LoVo (cell line): ENCODE measurements around the gene MFNG.
"Not testable (repeated sequence)": the region's sequence is repeated elsewhere in the genome, so short reads cannot be mapped to it uniquely, and the experiment has no call there.

Experiments
- DNase-seq: peaks from one replicate; pipeline ENCODE4 v3.0.0-alpha.2; 2016; ENCODE audit warnings: low spot score

Gene MFNG, protein sequence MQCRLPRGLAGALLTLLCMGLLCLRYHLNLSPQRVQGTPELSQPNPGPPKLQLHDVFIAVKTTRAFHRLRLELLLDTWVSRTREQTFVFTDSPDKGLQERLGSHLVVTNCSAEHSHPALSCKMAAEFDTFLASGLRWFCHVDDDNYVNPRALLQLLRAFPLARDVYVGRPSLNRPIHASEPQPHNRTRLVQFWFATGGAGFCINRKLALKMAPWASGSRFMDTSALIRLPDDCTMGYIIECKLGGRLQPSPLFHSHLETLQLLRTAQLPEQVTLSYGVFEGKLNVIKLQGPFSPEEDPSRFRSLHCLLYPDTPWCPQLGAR

DNA sequence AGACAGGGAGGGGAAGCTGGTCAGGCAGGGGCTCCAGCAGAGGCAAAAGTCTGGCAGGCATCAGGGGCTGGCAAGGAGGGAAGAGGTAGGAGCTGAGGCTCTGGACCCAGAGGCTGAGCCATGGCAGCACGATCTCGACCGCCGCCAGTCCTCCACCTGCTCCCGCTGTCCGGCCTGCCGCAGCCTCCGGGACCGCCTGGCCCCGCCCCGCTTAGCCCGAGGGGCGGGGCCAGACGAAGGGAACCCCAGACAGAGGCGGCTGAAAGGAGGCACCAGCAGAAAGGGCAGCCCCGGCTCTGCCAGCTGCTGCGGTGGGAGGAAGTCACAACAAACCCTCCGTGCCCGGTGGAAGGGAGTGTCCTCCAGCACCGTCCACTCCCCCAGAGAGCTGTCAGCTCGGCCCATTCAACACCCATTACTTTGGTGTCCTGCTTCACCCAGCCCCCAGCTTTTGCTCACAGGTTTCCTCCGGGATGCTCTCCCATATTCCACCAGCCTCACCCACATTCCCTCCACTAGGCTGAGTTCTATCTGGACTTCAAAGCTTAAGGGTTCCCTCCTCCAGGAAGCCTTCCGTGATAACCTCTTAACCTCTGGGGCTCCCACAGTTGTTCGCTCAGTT, at the start of gene MFNG:
MFNG (minus strand) TSS at position 161 of the 622 bp plus-strand sequence. CDS start 207 bp downstream, outside the sequence.
- peak; percentile 18 for DNase-seq

DNA sequence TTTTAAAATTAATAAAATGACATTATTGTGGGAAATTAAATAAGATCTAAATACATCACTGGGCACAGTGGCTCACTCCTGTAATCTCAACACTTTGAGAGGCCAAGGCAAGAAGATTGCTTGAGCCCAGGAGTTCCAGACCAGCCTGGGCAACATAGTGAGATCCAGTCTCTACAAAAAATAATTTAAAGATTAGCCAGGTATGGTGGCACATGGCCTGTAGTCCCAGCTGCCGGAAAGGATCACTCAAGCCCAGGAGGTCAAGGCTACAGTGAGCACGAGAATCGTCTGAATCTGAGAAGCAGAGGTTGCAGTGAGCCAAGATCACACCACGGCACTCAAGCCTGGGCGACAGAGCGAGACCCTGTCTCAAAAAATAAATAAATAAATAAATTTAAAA, 49.0 kb upstream of the MFNG start:
- DNase-seq, result no peak

DNA sequence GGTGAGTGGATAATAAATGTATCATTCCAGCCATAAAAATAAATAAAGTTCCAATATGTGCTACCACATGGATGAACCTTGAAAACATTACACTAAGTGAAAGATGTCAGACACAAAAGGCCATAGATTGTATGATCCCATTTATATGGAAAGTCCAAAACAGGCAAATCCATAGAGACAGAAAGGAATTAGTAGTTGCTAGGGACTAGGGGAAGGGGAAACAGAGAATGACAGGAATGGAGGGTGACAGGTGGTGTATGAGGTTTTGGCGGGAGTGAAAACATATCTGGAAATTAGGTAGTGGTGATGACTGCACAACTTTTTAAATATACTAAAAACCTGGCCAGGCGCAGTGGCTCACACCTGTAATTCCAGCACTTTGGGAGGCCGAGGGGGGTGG, 48.3 kb upstream of the MFNG start:
- DNase-seq, result no peak

DNA sequence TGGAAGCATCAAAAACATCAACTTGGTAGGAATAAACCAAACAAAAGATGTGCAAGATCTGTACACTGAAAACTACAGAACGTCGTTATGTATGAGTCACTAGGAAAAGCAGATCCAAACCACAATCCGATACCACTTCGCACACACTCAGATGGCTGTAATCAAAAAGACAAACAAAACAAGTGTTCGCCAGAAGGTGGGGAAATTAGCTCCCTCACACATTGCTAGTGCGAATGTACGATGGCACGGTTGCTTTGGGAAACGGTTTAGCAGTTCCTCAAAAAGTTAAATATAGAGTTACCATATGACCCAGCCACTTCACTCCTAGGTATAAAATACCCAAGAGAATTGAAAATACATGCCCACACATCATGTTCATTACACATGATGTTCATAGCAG, 47.8 kb upstream of the MFNG start:
- no peak for DNase-seq

DNA sequence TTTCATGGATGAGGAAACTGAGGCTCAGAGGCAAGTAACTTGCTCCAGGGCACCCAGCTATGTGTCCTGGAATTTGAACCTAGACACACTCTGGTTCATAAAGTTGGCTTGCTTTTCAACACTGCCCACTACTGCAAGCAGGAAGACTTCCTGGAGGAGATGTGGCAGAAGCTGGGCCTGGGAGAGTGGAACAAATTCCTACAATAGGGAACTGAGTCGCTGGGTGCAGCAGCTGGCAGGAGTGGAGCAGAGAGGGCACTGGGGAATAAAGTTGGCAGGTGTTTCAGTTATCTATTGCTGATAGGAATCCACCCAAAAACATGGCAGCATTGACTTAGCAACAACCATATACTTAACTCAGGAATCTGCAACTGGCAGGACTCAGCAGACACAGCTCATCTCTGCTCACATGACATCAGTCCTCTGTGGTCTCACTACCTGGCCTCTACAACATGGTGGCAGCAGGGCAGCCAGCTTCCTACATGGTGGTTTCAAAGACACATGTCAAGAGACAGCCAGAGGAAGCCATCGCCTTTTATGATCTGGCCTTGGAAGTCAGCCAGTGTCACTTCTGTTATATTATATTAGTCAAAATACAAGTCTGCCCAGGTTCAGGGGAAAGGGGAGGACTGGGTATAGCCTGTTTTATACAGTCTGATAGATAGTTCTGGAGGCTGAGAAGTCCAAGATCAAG, 43.6 kb upstream of the MFNG start:
- DNase-seq, result peak; percentile 28

DNA sequence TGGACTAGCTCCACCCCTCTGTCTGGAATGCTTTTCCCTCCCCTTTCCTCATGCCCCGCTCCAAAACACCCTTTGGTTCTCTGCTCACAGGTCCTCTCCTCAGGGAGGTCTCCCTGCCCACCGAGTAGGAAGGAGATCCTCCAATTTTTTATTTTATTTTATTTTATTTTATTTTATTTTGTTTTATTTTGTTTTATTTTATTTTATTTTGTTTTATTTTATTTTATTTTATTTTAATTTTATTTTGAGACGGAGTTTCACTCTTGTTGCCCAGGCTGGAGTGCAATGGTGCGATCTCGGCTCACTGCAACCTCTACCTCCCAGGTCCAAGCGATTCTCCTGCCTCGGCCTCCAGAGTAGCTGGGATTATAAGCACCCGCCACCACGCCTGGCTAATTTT, 41.8 kb upstream of the MFNG start:
- not testable (repeated sequence) for DNase-seq

DNA sequence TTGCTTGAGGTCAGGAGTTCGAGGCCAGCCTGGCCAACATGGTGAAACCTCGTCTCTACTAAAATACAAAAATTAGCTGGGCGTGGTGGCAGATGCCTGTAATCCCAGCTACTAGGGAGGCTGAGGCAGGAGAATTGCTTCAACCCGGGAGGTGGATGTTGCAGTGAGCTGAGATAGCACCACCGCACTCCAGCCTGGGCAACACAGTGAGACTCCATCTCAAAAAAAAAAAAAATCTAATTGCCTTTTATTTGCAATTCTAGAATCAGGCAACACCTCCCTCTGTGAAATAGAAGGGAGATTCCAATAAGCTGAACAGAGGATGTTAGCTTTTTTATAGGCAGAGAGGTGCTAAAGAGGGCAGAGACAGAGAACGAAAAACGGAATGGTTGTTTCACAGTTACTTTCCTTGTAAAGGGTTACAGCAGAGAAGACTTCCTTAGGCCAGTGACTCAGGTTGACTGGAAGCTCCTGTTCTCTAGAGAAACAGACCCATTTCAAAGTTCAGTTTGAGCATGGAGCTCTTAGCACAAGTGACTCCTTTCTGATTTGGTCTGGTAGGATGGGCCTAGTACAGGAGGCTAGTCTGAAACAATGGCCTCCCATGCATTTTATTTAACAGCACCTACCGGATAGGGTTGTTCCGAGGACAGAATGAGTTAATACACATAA, 41.0 kb upstream of the MFNG start:
- DNase-seq, result not testable (repeated sequence)

DNA sequence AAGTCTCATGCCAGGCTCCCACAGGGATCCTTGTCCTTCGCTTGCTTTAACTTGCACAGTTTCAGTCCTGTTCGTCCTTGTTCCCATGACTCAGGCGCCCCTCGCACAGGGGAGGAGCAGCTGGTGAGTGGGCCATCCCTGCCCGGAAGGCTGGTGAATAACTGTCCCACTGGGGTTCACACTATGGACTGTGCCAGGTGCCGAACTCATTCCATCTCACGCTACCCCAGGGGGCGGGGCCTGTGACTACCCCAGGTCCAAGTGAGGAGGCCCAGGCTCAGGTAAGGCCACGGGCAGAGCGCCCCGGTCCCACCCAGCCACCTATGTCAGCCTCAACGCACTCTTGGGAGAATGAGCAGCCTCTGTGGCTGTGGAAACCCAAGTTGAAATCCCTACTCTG, 40.2 kb upstream of the MFNG start:
- no peak for DNase-seq

DNA sequence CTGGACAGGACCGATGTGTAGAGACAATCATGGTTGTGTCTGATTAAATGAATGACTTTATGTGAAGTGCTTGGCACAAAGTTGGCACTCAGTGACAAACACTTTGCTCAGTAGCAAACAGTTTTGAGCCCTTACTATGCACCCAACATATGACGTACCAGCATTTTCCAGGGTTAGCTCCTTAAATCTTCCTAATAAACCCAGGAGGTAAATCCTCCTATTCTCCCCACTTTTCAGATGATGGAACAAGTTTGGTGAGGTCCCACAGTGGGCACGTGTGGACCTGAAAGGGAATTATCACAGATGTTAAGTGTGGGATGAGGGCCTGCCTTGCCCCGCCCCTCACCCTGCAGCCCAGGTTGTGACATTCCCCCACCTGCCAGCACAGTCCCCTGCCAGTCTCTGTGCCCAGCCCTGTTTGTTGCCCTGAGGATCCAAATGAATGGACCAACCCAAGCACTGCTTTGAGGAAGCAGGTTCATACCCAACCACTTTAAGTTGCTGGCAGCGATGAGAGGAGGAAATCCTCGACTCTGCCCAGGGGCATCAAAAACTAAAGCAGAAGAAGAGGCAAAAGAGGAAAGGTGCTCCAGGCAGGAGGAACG, 39.7 kb upstream of the MFNG start:
- no peak for DNase-seq

DNA sequence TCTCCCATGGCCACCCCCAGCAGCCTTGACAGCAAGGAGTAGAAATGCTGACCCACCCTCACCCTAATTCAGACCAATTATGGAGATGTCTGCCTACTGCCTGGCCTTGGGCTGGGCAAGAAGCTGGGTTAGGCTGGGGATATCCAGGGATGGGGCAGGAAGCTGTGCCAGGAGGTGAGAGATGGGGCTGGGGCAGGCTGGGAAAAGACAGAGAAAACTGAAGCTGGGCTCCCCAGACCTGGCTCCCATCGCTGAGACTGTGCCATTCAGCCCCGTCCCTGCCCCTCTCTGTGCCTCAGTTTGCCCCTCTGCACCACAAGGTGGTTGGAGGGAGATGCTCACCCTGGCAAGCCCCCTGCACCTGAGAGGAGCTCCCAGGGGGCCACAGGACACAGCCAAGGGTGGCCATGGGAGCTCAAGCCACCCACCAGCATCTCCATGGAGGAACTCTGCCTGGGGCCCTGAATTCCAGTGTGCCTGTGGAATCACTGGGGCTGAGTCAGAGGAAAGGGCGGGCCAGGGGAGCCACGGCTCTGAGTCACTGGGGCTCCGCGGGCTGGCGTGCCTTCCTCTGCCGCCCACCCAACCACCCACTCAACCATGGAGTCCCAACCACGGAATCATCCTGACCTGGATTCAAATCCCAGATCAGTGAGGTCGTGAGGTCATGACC, 39.0 kb upstream of the MFNG start:
- DNase-seq, result peak; percentile 76

DNA sequence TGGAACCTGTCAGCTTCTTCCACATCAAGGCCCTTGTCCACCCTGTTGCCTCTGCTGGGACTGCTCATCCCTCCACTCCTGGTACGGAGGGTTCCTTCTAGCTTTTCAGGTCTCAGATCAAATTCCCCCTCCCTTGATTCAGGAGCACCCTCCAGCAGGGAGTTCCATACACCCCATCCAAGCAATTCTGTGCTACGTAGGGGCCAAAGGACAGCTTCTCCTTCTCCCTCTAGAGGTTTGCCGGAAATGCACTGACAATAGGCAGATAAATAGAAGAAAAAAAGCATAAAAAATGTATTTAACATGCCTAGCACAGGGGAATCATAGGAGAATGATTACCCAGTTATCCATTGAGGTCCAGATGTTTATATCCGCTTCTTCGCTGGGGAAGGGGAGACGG, 36.3 kb upstream of the MFNG start:
- DNase-seq, result no peak

DNA sequence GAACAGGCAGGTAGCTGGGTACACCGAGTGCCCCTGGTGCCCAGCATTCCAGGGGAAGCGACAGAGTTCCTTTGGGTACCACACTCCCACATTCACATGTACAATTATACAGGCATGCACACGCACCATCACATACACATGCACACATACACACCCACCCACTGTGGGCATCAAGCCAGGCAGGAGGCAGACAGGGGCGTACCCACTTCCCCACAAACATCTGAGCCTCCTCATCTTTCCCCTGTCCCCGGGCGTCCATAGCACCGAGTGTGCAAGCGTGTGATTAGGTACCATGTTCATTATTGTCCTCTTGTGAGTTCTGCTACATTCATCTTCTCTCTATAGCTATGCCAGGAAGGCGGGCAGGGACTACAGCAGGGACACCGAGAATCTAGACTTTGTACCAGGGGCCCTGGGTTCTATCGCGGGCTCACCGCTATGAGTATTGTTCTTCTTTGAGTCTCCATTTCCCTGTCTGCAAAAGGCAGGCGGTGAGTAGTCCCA, 35.1 kb upstream of the MFNG start:
- no peak for DNase-seq

DNA sequence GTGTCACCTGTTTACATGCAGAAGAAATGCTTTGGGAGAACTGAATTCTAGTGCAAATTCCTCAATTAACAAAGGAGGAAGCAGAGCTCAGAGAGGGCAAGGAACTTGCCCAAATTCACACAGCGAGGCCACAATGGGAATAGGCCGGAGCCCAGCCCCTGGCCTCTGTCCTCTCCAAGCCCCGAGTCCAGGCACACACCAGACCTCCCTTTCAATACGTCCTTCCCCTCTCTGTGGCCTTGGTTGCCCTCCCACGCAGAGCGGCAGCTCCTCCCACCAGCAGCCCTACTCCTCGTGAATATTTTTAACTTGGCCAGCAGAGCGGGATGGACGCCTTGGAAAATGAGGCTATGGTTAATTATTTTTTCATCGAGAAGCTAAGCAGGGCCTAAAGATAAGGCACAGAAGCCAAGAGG, 34.6 kb upstream of the MFNG start:
- no peak for DNase-seq

DNA sequence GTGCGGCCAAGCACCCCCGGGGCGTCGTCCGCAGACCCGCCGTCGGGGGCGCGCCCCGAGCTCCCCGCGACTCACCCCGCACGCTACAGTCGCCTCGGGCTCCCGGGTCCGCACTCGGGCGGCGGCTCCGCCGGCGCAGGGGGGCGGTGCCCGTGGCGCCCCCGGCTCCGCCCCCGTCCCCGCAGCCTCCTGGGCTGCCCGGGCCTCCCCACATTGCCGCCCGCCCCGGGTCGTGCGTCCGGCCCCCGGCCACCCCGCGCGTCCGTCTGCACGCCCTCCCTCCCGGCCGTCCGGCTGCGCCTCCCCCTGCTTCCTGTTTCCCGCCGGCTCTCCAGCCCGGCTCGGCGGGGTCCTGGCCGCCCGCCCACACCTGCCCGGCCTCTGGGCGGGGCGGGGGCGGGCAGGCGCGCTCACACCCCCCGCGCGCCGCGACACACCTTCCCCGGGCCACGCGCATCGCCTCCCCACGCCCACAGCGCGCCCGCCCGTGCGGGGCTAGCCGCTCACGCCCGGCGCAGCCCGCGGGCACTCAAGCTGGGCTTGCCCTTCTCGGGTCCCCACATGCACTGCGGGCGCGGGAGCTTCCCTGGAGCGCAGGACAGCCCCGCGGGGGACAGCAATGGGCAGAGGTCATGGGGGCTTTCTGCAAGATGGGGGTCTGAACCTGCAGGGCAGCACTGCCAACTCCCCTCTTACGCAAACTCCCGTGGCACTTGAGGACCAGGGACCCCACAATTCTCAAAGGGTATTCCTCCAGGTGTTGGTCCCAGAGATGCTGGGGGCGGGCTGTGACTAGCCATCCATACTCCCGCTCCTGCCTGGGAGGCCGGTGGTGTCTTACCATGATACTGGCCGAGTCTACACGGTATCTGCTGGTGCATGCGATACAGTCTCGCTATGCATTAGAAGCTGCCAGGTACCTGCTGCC, 33.3 kb upstream of the MFNG start, which contains the start of gene CARD10:
CARD10 (minus strand) TSS at position 148 of the 928 bp plus-strand sequence. CDS start 215 bp downstream, outside the sequence.
- peak; percentile 38 for DNase-seq

DNA sequence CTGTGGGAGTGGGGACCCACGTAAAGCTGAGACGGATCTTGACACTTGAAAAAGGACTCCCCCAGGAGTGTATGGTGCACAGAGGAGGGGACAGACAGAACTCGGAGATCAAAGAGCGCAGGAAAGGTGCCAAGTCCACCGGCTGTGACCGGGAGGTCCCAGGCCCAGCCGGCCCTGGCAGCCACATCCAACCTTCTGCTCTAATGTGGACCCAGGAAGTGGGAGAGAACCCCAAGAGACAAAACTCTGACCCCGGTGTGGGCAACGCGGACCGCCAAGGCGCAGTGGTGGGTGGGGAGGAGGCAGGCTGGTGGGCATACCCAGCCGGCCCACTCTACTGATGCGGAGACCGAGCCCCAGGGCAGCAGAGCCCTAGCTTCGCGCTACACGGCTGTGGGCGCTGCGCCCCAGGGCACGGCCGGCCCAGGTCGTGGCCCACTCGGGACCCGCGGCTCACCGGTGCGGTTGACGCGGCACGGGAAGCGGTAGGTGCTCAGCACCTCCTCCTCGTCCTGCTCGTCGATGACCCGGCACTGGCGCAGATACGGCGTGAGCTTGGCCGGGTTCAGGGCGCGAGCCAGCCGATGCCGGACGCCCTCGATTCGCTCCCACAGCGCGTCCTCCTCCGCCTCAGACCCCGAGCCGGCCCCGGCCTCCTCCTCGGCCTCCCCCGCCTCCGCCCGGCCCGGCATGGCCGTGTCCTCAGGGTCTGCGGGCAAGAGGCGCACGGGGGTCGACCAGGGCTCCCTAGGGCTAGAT, 32.5 kb upstream of the MFNG start:
- DNase-seq, result no peak

DNA sequence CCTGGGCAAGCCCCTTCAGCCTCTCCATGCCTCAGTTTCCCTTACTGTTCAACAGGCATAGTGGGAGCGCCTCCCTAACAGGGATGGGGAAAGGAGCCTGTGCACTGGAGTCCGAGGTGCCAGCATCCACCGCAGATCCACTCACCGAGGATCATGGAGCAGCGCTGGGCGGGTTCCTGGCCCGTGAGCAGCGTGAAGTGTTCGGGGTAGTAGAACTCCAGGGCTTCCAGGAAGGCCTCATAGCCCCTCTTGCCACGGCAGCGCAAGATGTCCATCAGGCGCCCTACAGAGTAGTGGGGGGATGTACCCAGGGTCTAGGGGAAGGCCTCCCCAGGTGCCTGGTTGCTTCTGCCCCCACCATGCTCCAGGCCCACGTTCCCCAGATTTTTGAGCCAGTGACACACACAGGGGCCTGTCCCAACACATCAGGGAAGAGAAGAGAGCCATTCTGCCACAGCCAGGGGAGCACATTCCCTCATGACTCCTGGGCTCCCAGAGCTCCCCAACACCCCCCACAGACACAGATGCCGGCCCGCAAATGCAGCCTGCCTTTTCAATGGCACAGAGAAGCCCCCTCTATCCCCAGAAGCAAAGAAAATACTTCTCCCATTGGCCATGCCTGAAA, 31.8 kb upstream of the MFNG start:
- no peak for DNase-seq

DNA sequence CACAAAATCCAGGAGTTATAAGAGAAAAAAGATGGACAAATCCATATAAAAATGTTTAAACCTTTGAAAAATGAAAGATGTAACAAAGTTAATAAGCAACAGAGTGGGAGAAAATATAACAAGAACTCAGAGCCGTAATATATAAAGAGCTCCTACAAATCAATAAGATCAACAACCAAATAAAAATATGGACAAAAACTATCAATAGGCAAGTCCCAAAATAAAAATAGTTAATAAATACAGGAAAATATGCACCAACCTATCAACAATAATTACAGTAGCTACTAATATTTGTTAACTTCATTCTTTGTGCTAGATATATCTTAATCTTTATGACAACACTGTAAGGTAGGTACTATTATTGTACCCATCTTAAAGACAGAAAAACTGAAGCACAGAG, 30.3 kb upstream of the MFNG start:
- no peak for DNase-seq

DNA sequence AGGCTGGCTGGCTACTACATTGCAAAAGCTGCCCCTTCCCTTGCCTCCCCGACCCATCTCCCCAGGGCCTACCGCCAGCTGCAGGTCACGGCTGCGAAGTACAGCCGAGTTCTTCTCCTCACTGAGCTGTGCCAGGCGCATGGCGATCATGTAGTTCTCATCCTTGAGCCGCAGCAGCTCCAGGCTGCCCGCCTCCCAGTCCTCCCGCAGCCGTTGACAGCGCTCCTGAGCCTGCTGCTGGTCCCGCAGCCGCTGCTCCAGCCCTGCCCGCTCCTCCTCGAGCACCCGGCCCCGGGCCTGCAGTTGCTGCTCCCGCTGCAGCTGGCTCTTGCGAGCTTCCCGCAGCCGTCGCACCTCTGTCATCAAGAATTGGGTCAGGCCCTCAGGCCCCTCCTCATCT, 29.7 kb upstream of the MFNG start:
- no peak for DNase-seq

DNA sequence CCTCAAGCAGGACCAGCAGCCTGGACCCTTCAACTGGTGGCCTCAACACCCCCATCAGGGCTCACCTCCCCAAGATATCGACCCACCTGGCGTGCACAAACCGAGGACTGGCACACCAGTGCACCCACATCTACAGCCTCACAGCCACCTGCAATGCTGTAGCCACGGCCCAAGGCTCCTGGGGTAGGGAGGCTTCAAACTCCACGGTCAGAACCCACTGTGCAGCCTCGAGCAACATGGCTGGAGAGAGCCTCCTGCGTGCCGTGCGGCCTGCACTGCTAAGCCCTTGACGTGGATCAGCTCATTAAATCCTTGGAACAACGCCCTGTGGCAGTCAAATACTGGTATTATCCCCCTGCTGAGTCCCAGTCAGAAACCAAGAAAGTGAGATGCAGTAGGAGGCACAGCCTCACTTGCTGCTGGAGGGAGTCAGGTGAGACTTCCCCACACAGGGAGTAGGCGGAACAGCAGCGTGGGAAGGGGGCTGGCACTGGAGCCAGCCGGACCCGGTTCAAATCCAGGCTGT, 28.4 kb upstream of the MFNG start:
- DNase-seq, result no peak
